Erythroblast (primary cell): ENCODE data around the gene LRP1-AS.

Experiments
- DNase-seq, 2 experiments: peaks; one replicate each; lab custom pipeline; 2025; lab: John Stamatoyannopoulos, UW
- GATA1 ChIP-seq: IDR thresholded peaks from 2 replicates; pipeline ENCODE4 v1.6.1; 2011; ENCODE audit warnings: low read depth, mild to moderate bottlenecking, control low read depth, low read length, moderate library complexity
- POLR2A ChIP-seq: IDR thresholded peaks from 2 replicates; pipeline ENCODE4 v1.6.1; 2011; ENCODE audit warnings: mild to moderate bottlenecking, low read length

The LRP1-AS gene

DNA sequence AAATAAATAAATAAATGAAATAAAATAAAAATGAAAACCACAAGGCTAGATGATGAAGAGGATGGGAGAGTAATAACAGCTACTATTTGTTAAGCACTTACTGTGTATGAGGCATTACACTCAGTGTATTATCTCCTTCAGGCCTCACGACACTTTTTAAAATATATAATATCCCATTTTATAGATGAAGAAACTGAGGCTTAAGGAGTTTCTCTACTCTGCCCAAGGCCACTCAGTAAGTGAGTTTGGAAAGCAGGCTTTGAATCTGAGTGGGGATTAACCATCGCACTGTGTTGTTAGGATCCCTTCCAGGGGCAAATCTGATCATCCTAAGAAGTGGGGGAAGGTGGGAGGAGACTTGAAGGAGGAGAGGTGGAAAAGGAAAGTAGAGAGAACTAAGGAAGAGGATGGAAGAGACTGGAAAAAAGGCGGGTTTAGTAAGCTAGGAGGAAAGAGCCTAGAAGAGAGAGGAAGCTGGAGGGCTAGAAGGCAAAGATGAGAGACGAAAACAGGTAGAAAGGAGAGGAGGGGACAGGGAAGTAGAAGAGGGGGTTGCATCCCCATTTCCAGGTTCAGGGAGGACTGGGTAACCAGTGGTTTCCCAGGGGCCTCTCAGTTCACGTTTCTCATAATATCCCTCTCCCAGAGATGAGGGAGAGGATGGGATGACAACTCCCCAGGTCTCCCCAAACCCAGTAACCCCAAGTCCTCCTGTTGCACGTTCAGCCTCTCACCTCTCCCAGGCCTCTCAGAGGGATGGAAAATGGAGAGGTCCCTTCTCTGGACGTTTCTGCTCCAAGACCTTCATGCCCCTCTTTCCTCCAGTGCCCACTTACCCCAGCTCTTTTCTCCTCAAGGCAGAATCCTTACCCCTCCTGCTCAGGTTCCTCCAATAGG, 38.0 kb downstream of the LRP1-AS start:
- no peak for DNase-seq
- TF ChIP-seq POLR2A (no peak), GATA1 (no peak)

- DNase-seq = no peak
- TF ChIP-seq POLR2A (no peak), GATA1 (no peak)
Measured at GRCh38 chr12:57107456-57108155, 39.8 kb downstream of the LRP1-AS start.

- DNase-seq = no peak
Measured at GRCh38 chr12:57106021-57106708, 41.3 kb downstream of the LRP1-AS start.

GRCh38 chr12:57105011-57105753, 42.2 kb downstream of the LRP1-AS start:
- DNase-seq = no peak
- TF ChIP-seq POLR2A (no peak), GATA1 (no peak)

More at GRCh38 chr12:57106021-57106708, 41.3 kb downstream of the LRP1-AS start:
- TF ChIP-seq POLR2A = no peak
- TF ChIP-seq GATA1 = no peak

DNA sequence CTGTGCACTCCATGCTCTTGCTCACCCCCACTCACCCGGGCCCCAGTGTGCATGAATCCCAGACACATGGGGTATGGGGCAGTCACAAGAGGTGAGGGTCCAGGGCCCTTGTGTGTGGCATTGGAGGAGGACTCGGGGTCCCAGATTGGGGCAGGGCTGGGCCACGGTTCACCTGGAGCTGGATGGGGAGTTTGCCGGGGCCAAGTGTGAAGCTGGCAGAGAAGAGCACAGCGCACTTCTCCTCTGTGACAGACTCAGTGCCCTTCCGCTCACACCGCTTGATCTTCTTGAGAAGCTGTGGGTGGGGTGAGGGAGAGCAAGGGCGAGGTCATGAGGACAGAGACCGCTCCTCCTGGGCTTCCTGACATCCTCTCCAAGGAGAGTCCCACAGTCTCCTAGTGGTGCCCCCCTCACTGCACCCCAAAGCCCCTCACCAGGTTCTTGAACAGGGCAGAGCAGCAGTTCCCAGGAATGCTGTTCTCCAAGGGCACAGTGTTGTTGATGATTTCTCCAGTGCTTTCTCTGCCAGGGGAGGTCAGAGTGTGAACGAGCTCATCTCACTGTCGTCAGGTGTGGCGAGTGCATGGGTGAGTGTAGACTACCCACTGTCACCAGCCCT, 43.0 kb downstream of the LRP1-AS start:
- no peak for DNase-seq
- TF ChIP-seq GATA1 = no peak
- no peak for TF ChIP-seq POLR2A

- DNase-seq = no peak
- TF ChIP-seq GATA1 (no peak), POLR2A (no peak)
Measured at GRCh38 chr12:57103856-57104255, 43.6 kb downstream of the LRP1-AS start.

DNA sequence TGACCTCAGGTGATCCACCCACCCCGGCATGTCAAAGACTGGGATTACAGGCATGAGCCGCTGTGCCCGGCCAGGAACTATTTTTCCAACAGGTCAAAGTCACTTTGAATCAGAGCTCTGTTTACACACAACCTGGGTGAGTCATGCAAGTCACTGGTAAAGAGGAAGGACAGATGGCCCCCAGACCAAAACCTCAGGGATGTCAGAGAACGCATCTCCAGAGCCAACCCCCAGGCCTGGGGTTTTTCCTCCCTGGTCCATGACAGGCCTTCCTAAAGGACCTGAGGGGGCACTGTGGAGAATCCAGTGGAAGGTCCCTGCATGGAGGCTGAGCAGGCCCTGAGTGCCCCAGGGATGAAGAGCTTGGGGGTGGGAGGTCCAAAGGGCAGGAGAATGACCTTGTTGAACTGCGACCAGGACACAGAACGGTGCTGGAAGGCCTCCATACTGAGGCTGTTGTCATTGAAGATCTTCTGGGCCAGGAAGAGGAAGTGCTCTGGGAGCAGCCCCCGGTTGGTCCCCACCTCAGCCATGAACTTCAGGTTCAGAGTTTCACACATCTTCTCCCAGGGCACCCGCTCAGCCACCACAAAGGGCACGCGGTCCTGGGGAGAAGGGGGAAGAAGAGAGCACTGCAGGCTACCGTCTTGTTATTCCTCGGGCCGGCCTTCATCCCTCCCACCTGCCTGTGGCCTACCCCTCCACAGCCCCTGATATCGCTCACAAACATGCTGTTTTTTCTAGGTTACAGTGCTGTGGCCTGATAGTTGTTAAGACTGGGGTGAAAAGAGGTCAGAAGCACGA, 45.3 kb downstream of the LRP1-AS start:
- DNase-seq = peak; percentile 69 to 85
- no peak for TF ChIP-seq POLR2A
- no peak for TF ChIP-seq GATA1

DNA sequence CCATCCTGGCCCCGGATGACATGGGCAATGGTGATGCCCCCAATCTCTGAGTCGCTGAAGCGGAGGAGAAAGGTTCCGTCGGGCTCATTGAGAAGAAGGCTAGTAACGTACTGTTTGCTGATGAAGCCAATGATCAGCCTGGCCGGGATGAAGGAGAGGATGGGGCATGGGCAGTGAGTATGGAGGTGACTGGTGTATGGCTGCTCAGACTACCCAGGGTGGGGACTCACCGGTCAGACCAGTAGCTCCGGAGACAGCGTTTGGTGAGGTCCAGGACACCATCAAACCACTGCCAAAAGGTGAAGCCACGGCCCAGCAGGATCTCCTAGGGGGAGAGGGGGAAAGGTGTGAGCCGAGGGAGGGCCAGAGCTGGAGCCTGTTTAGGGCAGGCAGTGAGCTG, 47.7 kb downstream of the LRP1-AS start:
- TF ChIP-seq GATA1 = no peak
- TF ChIP-seq POLR2A = no peak
- no peak for DNase-seq

DNA sequence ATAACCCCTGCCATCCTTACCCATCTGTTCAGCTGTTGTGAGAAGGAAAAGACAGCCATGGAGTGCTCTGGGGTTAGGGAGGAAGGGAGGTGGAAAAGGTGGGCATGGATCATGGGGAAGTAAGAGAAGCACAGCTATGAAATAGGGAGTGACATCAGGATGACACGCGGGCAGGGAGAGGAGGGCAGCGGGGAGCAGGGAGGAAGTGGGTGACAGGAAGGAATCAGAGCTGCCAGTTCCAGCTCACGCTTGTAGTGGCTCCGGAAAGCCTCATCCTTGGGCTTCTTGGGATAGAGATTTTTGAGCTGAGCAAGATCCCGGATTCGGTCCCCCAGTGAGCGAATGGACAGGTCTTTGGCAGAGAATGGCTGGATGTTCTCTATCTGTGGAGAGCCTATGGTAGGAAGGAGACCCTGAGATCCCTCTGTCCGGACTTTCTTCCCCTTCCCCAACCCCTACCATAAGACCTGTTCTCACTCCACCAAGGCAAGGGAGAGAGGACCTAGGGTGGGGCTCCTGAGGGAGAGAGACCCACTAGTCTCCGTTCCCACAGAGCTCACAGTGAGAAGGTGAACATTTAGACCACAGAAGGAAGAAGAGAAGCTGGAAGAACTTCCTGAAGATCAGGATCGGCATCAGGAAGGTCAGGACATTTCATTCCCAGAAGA, 48.2 kb downstream of the LRP1-AS start:
- no peak for DNase-seq
- TF ChIP-seq POLR2A = no peak
- no peak for TF ChIP-seq GATA1

GRCh38 chr12:57098546-57098945, 48.9 kb downstream of the LRP1-AS start:
- no peak for DNase-seq
- TF ChIP-seq GATA1 = no peak
- TF ChIP-seq POLR2A = no peak

GRCh38 chr12:57097554-57097835, 49.9 kb downstream of the LRP1-AS start:
- peak; percentile 36 to 37 for DNase-seq
- TF ChIP-seq GATA1 (no peak), POLR2A (no peak)
